ENCODE data around the gene HOXA7.
A peak's percentile ranks its signal among the peaks of the same experiment; 100 is the strongest.

HOXA7 gene

GRCh38 chr7:27181795-27182275, 25.4 kb upstream of the HOXA7 start:
- DNase-seq = no peak

GRCh38 chr7:27180431-27181420, 24.3 kb upstream of the HOXA7 start:
- DNase-seq = no peak

DNA sequence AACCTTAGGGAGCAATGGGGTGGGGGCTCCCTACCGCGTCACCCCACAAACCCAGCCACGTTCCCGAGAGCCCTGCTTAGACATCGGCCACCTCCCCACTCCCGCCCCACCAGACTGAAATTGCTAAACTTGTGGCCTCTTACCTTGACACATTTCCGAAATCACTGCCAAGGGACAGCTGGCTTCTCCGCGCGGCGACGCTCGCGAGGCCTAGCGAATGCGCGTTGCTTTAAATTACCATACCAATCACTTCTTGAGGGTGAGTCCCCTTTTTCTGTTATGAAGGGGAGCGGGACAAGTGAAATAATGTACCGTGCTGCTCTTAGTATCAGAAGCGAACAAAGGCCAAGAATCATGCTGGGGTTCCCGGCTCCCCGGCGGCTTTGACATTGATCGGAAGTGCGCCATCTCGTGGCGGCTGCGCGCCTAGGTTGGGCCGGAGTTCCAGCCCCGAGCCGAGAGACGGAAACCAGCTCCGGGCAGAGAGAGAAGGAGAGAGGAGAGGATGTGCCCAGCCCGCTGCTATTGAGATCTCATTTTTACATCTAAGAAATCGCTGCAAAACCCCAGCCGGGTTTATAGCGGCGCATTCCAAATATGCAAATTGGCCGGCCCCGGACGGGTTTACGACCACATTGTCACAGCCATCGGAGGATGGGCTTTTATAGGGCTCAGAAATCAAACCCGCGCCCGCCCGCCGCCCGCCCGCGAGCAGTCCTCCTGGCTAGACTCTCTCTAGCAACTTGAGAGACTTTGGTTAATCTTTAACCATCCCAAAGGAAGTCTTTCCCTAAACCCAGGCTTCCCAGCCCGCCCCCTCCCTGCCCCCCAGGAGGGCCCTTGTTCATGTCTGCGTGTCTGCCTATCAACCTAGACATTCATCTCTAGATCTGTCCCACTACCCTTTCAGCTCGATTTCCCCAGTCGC, 23.3 kb upstream of the HOXA7 start:
- peak; percentile 61 for DNase-seq

GRCh38 chr7:27179030-27179429, 22.6 kb upstream of the HOXA7 start:
- DNase-seq = no peak

DNA sequence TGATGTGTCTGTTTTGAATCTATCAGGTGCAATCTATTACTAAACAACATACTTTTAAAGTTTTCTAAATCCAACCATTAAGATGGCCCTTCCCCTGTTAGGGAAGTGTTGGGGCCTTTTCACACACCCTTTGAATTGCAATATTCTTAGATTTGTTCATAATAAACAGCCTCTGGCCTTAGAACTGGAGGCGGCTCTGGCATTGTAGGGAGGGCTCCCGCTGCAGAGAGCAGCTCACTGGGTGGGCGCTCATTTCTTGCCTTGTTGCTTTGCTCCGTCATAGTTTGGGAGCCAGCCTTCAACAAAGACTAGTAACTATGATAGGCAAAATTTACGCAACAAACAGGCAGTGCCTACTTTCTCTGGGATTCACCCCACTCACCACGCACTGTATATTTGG, 21.9 kb upstream of the HOXA7 start:
- no peak for DNase-seq

- no peak for DNase-seq
Measured at GRCh38 chr7:27177795-27178320, 21.4 kb upstream of the HOXA7 start.

- DNase-seq = no peak
Measured at GRCh38 chr7:27176962-27177794, 20.7 kb upstream of the HOXA7 start.

- DNase-seq = no peak
Measured at GRCh38 chr7:27176524-27176845, 20.0 kb upstream of the HOXA7 start.

GRCh38 chr7:27175626-27176523, 19.4 kb upstream of the HOXA7 start:
- DNase-seq = no peak

DNA sequence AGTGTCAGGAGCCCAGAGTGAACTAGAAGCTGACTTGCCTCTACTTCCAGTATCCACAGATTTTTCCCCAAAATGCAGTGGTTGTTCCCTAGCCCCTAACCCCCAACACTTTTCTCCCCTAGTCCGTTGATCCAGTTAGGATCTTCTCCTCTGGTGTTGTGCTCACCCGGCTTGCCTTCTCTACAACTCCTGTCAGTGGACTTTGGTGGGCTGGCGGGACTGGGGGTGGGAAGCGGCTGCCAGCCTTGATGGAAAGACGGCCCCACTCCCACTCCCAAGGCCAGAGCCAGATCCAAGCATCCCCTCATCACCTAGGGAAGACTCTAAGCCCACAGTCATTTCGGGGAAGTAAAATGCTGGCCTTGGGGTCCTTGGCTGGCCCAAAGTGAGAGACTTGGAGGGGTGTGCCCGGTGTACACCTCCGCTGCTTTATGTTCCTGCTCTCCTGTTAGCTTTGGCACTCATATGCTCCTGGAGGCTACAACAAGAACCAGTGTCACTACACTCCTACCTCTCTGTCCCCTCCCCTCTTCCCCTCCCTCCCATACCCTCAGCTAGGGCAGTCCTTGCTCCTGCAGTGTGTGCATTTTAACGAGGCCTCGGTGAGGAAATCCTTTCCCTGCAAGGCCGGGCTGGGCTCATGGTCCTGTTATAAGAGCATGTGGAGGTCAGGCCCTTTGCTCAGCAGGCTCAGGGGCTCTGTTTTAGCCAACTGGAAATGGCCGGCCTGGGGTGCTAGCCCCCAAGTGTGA, 18.6 kb upstream of the HOXA7 start:
- DNase-seq = no peak

DNA sequence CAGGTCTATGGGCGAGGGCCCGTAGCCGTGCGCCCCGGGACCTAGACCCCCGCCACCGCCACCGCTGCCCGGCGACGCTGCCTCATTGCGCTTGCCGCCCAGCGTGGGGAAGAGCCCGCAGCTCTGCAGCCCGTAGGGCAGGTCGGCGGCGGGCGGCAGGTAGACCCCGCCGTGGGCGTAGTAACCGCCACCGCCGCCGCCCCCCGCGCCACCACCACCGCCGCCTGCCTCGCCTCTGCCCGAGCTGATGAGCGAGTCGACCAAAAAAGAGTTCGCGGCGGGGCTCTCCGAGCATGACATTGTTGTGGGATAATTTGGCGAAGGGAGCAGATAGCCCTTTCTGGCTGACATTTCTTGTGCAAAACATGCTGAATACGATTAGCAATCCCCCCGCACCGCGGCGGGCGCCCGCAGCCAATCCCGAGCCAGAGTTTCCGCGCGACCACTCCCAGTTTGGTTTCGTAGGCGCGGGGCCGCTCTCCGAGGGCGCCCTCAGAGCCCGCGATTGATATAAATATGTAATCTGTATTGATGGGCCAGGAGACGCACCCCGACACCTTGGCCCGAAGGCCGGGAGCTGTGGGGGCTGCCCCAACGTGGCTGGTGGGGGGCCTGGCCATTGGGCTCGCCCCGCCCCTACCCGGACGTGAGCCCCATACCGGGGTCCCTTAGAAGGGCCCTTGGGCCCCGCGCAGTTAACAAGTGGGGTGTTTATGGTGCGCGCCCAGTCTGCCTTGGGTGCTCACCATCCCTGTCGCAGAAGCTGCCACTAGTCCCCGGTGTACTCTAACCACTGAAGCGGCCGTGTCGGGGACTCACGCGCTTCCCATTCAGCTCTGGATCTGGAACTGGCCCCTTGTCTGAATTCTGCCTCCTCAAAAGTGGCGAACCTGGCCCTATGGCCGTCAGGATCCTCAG, 17.7 kb upstream of the HOXA7 start, which contains the start of gene HOXA10:
TSS of gene HOXA10 (minus strand) at position 365 of the 918 bp plus-strand sequence. CDS start at position 351, 14 bp downstream.
- no peak for DNase-seq

GRCh38 chr7:27173511-27173955, 17.1 kb upstream of the HOXA7 start:
- DNase-seq = no peak

GRCh38 chr7:27172823-27173510, 16.5 kb upstream of the HOXA7 start:
- DNase-seq = no peak

DNA sequence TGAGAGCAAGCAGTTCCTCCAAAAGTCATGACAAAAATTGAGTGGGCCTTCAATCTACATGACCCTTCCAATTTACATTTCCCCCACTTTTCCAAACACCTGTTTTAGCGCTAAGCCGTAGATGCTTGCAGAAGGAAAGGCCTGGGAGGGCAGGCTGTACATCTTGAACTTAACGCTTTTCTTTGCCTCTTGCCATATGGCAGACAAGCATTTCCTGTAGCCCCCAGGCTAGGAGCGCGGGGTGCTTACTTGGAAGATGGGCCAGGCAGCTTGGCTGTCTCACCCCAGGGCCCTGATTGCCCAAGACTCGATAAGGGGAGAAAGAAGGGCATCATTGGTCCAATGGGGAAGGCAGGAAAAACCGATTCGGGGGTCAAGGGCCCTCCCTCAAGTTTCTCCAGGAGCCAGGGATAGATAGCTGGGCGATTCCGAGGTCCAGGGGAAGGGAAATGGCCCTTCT, 15.9 kb upstream of the HOXA7 start:
- no peak for DNase-seq

- no peak for DNase-seq
Measured at GRCh38 chr7:27171637-27172314, 15.3 kb upstream of the HOXA7 start.

GRCh38 chr7:27171325-27171636, 14.8 kb upstream of the HOXA7 start:
- DNase-seq = no peak

- DNase-seq = no peak
Measured at GRCh38 chr7:27170426-27171324, 14.2 kb upstream of the HOXA7 start.

Measured in activated CD4-positive, alpha-beta T cell treated with anti-CD3 and anti-CD28 coated beads, Interleukin-10, Interleukin-2, amounts not matched to agents 100 ng/mL and 50 ng/mL, durations not matched to agents 16 hours and 8 hours (primary cell).